Mesenchymal stem cell (in vitro differentiated cells and primary cell): ENCODE results near the gene DIS3L2.
A peak's percentile ranks its signal among the peaks of the same experiment; 100 is the strongest.

ENCODE experiments used
- DNase-seq: peaks from one replicate; pipeline ENCODE4 v3.0.0-alpha.2; 2013
- H2AFZ ChIP-seq: one replicate; pipeline ENCODE4 v1.6.1; 2013; ENCODE audit warnings: low read depth, mild to moderate bottlenecking, control low read depth, inconsistent platforms, low read length, moderate library complexity
- H2AK5ac ChIP-seq: 2 replicates; pipeline ENCODE4 v1.6.1; 2013; ENCODE audit warnings: low read length, moderate library complexity, mild to moderate bottlenecking, inconsistent platforms; ENCODE audit not compliant: severe bottlenecking
- H2BK120ac ChIP-seq: one replicate; pipeline ENCODE4 v1.6.1; 2013; ENCODE audit warnings: low read depth, mild to moderate bottlenecking, inconsistent platforms, low read length, moderate library complexity
- H2BK12ac ChIP-seq, 2 experiments: one replicate each; pipeline ENCODE4 v1.6.1; 2013; ENCODE audit warnings: inconsistent platforms in 2 of 2, low read length in 2 of 2, mild to moderate bottlenecking in 2 of 2, moderate library complexity in 2 of 2, control low read depth in 1 of 2
- H2BK15ac ChIP-seq: one replicate; pipeline ENCODE4 v1.6.1; 2013; ENCODE audit warnings: mild to moderate bottlenecking, low read depth, inconsistent platforms; ENCODE audit not compliant: poor library complexity, severe bottlenecking
- H2BK5ac ChIP-seq: 2 replicates; pipeline ENCODE4 v1.6.1; 2013; ENCODE audit warnings: low read depth, mild to moderate bottlenecking, low read length, control low read depth, inconsistent platforms; ENCODE audit not compliant: poor library complexity, severe bottlenecking
- H3K14ac ChIP-seq, 2 experiments: one replicate each; pipeline ENCODE4 v1.6.1; 2013; ENCODE audit warnings: inconsistent platforms in 2 of 2, low read length in 2 of 2, control low read depth in 1 of 2, mild to moderate bottlenecking in 1 of 2, moderate library complexity in 1 of 2
- H3K18ac ChIP-seq, 2 experiments: one replicate each; pipeline ENCODE4 v1.6.1; 2013; ENCODE audit warnings: inconsistent platforms in 2 of 2, low read length in 2 of 2, control low read depth in 1 of 2, low read depth in 1 of 2, mild to moderate bottlenecking in 1 of 2
- H3K23ac ChIP-seq, 2 experiments: one replicate each; pipeline ENCODE4 v1.6.1; 2013; ENCODE audit warnings: inconsistent platforms in 2 of 2, low read length in 2 of 2, mild to moderate bottlenecking in 2 of 2, moderate library complexity in 2 of 2, control low read depth in 1 of 2
- H3K27ac ChIP-seq: 2 replicates; pipeline ENCODE4 v1.5.1; 2013; ENCODE audit warnings: mild to moderate bottlenecking, moderate library complexity, low read length, control low read depth, inconsistent platforms; ENCODE audit not compliant: poor library complexity, severe bottlenecking
- H3K27me3 ChIP-seq, 2 experiments: 2 replicates each; pipeline versions ENCODE4 v1.6.1 to v1.7.0; 2013; ENCODE audit warnings: low read length in 2 of 2, mild to moderate bottlenecking in 2 of 2, moderate library complexity in 2 of 2, control low read depth in 1 of 2, inconsistent platforms in 1 of 2; ENCODE audit not compliant: control insufficient read depth in 1 of 2, insufficient read depth in 1 of 2
- H3K36me3 ChIP-seq, 2 experiments: 2 replicates each; pipeline versions ENCODE4 v1.6.1 to v1.7.0; 2013; ENCODE audit warnings: low read length in 2 of 2, control low read depth in 1 of 2, inconsistent platforms in 1 of 2, low read depth in 1 of 2, mild to moderate bottlenecking in 1 of 2; ENCODE audit not compliant: insufficient read depth in 2 of 2, control insufficient read depth in 1 of 2
- H3K4ac ChIP-seq, 2 experiments: one replicate each; pipeline ENCODE4 v1.6.1; 2013; ENCODE audit warnings: inconsistent platforms in 2 of 2, low read length in 2 of 2, mild to moderate bottlenecking in 2 of 2, moderate library complexity in 2 of 2, control low read depth in 1 of 2, low read depth in 1 of 2
- H3K4me1 ChIP-seq: 2 replicates; pipeline ENCODE4 v1.6.1; 2013; ENCODE audit warnings: low read depth, low read length, control low read depth; ENCODE audit not compliant: control insufficient read depth, insufficient read depth
- H3K4me2 ChIP-seq: 2 replicates; pipeline ENCODE4 v1.6.1; 2013; ENCODE audit warnings: low read length, mild to moderate bottlenecking, inconsistent platforms; ENCODE audit not compliant: poor library complexity, severe bottlenecking
- H3K4me3 ChIP-seq, 2 experiments: 2 replicates each; pipeline versions ENCODE4 v1.5.1 to v1.7.0; 2013; ENCODE audit warnings: low read length in 2 of 2, mild to moderate bottlenecking in 2 of 2, control low read depth in 1 of 2, low read depth in 1 of 2; ENCODE audit not compliant: insufficient read depth in 1 of 2
- H3K79me1 ChIP-seq: replicated peaks from 2 replicates; pipeline ENCODE4 v1.6.1; 2013; ENCODE audit warnings: mild to moderate bottlenecking, control low read depth, low read length, inconsistent platforms; ENCODE audit not compliant: poor library complexity, severe bottlenecking
- H3K9ac ChIP-seq: 2 replicates; pipeline ENCODE4 v1.7.0; 2013; ENCODE audit warnings: mild to moderate bottlenecking, low read length, moderate library complexity
- H3K9me3 ChIP-seq: 2 replicates; pipeline ENCODE4 v1.7.0; 2013; ENCODE audit warnings: mild to moderate bottlenecking, low read length; ENCODE audit not compliant: control insufficient read depth
- H4K8ac ChIP-seq: one replicate; pipeline ENCODE4 v1.6.1; 2013; ENCODE audit warnings: inconsistent platforms, mild to moderate bottlenecking, low read length, moderate library complexity
- H4K91ac ChIP-seq: one replicate; pipeline ENCODE4 v1.6.1; 2013; ENCODE audit warnings: mild to moderate bottlenecking, low read length, inconsistent platforms
- WGBS: methylation state at CpG from one replicate; pipeline ENCODE4 v1.1.7; 2013; ENCODE audit warnings: mixed read lengths; 5-methylcytosine and 5-hydroxymethylcytosine counted together

DIS3L2 gene

DNA sequence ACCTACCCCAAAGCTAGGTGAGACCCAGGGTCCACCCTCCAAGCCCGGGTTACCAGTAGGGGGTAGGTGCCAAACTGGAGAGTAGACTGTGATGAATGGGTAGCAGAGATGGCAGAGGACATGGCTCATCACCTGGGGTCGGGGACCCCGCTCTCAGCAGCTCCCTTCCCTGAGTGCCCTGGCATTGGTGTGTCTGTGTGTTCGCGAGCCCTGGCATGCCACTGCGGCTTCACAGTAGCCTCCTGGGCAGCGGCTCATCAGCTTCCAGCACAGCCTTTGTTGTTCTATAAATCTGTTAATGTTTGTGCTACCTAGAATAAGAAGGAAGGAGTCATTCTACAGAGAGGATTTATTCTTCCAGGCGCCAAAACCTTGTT is 354.4 kb downstream of the DIS3L2 start:
- Histone ChIP-seq H3K4me1 (peaks cover 8% of the 10 kb centered on the region), H3K79me1 (peaks cover 6% of the 10 kb centered on the region), H3K4me3 (no peak overlapping the region), H3K36me3 (peaks cover 0 to 20% of the 10 kb centered on the region in 2 experiments), H2BK15ac (no peak overlapping the region), H3K14ac (peak overlapping the region in 1 of 2 experiments; percentile 67), H2BK5ac (no peak overlapping the region), H3K9ac (no peak overlapping the region), H3K9me3 (peaks cover 8% of the 10 kb centered on the region), H3K4ac (peak overlapping the region; percentile 25 to 91), H4K91ac (peak overlapping the region; percentile 85), H3K27me3 (no peaks in the 10 kb centered on the region), H3K18ac (peak overlapping the region in 1 of 2 experiments; percentile 82), H2AK5ac (no peak overlapping the region), H2BK120ac (peak overlapping the region; percentile 50), H3K23ac (no peak overlapping the region), H3K4me2 (no peak overlapping the region), H2AFZ (no peak overlapping the region), H3K27ac (peak overlapping the region; percentile 12), H4K8ac (peak overlapping the region; percentile 61), H2BK12ac (peak overlapping the region; percentile 15 to 85)
- no peak for DNase-seq
- WGBS, result 95% methylated on average over 8 of the region's 8 CpGs

DNA sequence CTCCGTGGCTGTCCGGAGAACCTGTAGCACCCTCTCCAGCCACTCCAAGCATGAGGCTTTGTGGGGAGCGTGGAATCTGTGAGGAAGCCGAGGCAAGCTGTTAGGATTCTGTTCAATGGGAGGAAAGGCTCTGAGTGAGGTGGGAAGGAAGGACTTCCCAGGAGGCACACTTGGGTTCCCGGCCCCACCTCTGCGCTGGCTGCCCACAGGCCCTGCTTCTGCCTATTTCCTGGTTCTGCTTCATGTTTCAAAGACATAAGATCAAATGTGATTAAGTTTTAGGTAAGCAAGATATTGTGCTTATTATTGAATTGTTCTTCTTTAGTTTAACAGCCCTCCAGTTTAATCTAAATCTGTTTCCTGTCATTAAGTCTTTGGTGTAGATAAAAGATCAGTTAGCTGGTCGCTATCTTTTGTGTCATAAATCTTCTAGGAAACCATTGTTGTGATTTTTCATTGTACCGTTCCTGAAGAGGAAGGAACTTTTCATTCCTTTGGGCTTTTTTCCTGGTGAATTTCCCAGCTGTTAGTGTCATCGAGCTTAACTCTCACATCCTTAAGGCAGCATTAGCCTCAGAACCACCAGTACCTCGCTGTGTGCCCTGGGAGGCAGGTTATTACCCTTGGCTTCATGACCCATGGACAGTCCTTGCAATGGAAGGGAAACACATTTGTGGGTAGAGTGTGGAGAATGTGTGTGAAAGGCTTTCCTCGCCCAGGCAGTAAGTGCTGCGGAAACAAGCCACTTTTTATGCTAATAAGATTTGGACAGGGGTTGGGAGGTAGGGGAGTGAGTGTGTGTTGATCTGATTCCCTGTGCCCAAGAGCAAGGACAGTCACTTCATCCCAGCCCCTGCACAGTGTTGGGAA is 355.2 kb downstream of the DIS3L2 start:
- no peak overlapping the region for H2AK5ac ChIP-seq
- 63% methylated on average over 12 of the region's 12 CpGs for WGBS
- peak overlapping the region; percentile 3 for H4K91ac ChIP-seq
- peak overlapping the region in 1 of 2 experiments; percentile 34 for H2BK12ac ChIP-seq
- H3K27me3 ChIP-seq, result no peaks in the 10 kb centered on the region
- H2BK15ac ChIP-seq, result no peak overlapping the region
- peak; percentile 3 for DNase-seq
- no peak overlapping the region for H2BK120ac ChIP-seq
- H3K14ac ChIP-seq, result no peak overlapping the region
- H3K23ac ChIP-seq, result no peak overlapping the region
- peak overlapping the region; percentile 1 to 37 for H3K4ac ChIP-seq
- peak overlapping the region; percentile 23 to 29 for H3K18ac ChIP-seq
- no peak overlapping the region for H3K27ac ChIP-seq
- no peak overlapping the region for H2BK5ac ChIP-seq
- H3K9ac ChIP-seq, result no peak overlapping the region
- peaks cover 8% of the 10 kb centered on the region for H3K79me1 ChIP-seq
- peak overlapping the region; percentile 27 for H4K8ac ChIP-seq
- H3K4me2 ChIP-seq, result no peak overlapping the region
- peaks cover 8% of the 10 kb centered on the region for H3K9me3 ChIP-seq
- H3K4me3 ChIP-seq, result no peak overlapping the region
- H3K4me1 ChIP-seq, result peaks cover 8% of the 10 kb centered on the region
- peaks cover 0 to 20% of the 10 kb centered on the region in 2 experiments for H3K36me3 ChIP-seq
- H2AFZ ChIP-seq, result no peak overlapping the region

GRCh38 chr2:232318169-232318855 is 356.8 kb downstream of the DIS3L2 start:
- H3K23ac ChIP-seq, result no peak overlapping the region
- no peak overlapping the region for H2BK15ac ChIP-seq
- no peaks in the 10 kb centered on the region for H3K27me3 ChIP-seq
- no peak overlapping the region for H4K8ac ChIP-seq
- H3K9ac ChIP-seq, result no peak overlapping the region
- H2BK12ac ChIP-seq, result no peak overlapping the region
- no peak overlapping the region for H2BK120ac ChIP-seq
- H2AK5ac ChIP-seq, result no peak overlapping the region
- H3K4ac ChIP-seq, result no peak overlapping the region
- peaks cover 8% of the 10 kb centered on the region for H3K79me1 ChIP-seq
- H3K4me2 ChIP-seq, result no peak overlapping the region
- H3K36me3 ChIP-seq, result peaks cover 0 to 23% of the 10 kb centered on the region in 2 experiments
- no peak overlapping the region for H3K18ac ChIP-seq
- H3K4me3 ChIP-seq, result no peak overlapping the region
- no peak for DNase-seq
- 97% methylated on average over 11 of the region's 12 CpGs for WGBS
- no peak overlapping the region for H2BK5ac ChIP-seq
- H3K9me3 ChIP-seq, result peaks cover under 1% of the 10 kb centered on the region
- peaks cover 10% of the 10 kb centered on the region for H3K4me1 ChIP-seq
- H2AFZ ChIP-seq, result no peak overlapping the region
- H4K91ac ChIP-seq, result no peak overlapping the region
- no peak overlapping the region for H3K14ac ChIP-seq
- H3K27ac ChIP-seq, result no peak overlapping the region
